ENCODE measurements around the gene ODAD3.

DNA sequence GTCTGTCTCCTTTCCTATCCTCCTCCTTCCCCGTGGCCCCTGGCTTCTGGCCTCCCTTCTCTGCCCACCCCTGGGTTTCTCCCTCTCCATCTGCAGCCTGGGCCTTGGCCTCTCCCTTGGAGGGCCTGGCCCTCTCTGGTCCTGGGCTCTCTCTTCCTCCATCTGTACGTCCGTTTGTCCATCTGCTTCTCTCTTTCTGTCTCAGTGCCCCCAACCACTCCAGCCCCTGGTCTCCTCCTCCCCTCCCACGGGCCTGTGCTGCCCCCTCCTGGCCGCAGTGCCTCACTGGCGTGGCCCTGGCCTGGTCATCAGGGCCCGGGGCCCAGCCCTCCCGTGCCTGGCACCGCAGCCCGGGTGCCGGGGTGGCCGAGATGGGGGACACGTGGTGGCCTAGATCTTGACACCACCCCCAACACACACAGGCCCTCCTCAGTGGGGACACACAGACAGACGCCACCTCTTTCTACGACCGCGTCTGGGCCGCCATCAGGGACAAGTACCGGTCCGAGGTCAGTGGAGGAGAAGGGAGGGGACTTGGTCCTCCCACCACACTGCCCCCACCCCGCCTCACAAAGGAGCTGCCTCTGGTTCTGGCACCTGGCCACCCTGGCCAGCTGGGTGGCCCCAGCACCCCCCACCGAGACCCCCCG, 11.9 kb upstream of the ODAD3 start:
- peak; percentile 96 for TF ChIP-seq CTCF (conservative IDR thresholded peaks at IDR 0.05; ENCODE audit: low read depth, low read length)
- no peak for TF ChIP-seq EZH2 (IDR thresholded peaks at IDR 0.05; ENCODE audit: low read length, unreplicated experiment)
- no peak for TF ChIP-seq EZH2phosphoT487 (IDR thresholded peaks at IDR 0.05; ENCODE audit: borderline replicate concordance, low read length)
